ENCODE measurements around the gene CCR7.

Gene CCR7

DNA sequence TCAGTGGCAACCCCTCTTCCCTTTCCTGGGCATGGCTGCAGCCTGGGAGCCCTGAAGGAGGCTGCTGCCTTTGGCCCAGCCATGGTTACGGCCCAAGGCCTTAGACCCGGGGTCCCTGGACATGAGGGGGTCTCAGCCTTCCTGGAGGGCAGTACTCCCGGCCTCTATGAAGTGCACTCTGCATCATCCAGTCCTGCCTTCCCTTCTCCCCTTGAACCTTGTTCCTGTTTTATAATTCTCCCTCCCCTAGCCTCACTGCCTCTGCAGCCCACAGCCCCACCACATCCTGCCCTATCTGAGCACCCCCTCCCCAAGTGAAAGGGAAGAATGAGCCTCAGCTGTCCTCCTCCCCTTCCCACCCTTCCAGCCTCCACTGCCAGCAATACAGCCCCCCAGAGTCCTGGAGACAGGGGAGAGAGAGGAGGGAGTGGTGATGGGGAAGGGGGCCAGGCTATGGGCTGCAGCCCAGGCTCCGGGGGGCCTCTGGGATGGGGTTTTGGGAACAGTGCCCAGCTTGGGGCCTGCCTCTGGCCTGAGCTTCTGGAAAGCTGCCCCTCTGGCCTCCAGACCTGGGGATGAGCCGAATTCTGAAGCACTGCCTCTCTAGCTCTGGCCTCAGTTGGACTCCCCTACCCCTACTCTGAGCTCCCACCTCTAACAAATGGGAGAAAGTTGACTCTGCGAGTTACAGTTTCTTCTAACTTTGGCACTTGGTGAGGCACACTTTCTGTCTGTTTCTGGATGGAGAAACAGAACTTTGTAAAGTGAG is 7.6 kb downstream of the CCR7 start:
- peaks cover 59% of the 10 kb centered on the region for H3K4me1 Mint-ChIP-seq
- H3K36me3 Mint-ChIP-seq (ENCODE audit: insufficient read depth) = peaks cover 72% of the 10 kb centered on the region
- no peaks in the 10 kb centered on the region for H3K27me3 Mint-ChIP-seq
- ATAC-seq (replicated peaks; ENCODE audit: extremely low read depth, poor library complexity, severe bottlenecking) (no peak), DNase-seq (ENCODE audit: low spot score in 2 of 2) (no peak)
- no peak overlapping the region for H3K4me3 Mint-ChIP-seq
- no peaks in the 10 kb centered on the region for H3K9me3 Mint-ChIP-seq
- peak overlapping the region; percentile 51 for H3K27ac Mint-ChIP-seq (ENCODE audit: low read depth)

DNA sequence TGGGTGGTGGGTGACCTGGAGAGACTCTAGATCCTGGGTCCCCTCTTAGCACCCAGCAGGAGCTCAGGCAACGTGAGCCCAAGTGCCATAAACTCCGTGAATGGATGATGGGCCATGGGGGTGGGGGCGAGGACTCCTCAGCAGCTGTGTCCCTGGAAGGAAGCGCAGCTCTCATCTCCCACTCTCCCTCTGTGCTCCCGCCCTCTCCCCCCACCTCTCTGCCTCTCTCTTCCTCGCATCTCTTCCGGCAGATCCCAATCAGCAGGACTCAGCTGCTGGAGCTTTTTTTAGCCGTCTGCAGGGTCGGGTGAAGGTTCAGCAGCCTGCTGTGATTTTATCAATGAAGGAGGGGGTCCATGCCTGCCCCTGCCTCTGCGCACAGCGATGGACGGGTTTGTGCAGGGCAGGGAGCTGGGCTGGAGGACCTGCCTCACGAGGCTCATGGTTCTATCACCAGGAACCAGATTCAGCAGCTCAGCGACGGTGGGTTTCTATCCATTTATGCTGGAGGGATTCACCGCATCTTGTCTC is 8.3 kb downstream of the CCR7 start:
- H3K4me3 Mint-ChIP-seq = no peak overlapping the region
- peaks cover 68% of the 10 kb centered on the region for H3K36me3 Mint-ChIP-seq (ENCODE audit: insufficient read depth)
- DNase-seq (ENCODE audit: low spot score in 2 of 2) = no peak
- peaks cover 59% of the 10 kb centered on the region for H3K4me1 Mint-ChIP-seq
- no peaks in the 10 kb centered on the region for H3K27me3 Mint-ChIP-seq
- ATAC-seq (replicated peaks; ENCODE audit: extremely low read depth, poor library complexity, severe bottlenecking) = no peak
- H3K27ac Mint-ChIP-seq (ENCODE audit: low read depth) = peak overlapping the region; percentile 51
- H3K9me3 Mint-ChIP-seq = no peaks in the 10 kb centered on the region

DNA sequence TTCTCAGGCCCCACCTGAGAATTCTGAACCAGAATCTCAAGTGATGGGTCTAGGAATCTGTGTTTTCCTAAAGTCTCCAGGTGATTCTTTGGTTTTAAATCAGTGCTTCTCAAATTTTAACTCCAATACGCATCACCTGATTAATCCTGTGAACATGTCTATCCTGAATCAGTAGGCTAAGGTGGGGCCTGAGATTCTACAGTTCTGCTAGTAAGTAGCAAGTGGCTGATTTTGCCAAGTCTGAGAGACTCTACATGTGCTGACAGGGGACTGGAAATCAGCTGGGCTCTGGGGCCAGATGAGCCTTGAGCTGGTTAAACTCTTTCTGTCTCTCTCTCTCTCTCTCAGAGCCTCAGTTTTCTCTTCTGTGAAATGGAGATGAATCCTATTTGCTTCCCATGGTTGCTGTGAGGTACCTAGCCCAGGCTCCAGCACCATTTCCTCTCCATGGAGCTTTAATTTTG is 9.0 kb downstream of the CCR7 start:
- Mint-ChIP-seq H3K4me1 (peaks cover 57% of the 10 kb centered on the region), H3K36me3 (ENCODE audit: insufficient read depth) (peaks cover 62% of the 10 kb centered on the region), H3K4me3 (no peak overlapping the region)

DNA sequence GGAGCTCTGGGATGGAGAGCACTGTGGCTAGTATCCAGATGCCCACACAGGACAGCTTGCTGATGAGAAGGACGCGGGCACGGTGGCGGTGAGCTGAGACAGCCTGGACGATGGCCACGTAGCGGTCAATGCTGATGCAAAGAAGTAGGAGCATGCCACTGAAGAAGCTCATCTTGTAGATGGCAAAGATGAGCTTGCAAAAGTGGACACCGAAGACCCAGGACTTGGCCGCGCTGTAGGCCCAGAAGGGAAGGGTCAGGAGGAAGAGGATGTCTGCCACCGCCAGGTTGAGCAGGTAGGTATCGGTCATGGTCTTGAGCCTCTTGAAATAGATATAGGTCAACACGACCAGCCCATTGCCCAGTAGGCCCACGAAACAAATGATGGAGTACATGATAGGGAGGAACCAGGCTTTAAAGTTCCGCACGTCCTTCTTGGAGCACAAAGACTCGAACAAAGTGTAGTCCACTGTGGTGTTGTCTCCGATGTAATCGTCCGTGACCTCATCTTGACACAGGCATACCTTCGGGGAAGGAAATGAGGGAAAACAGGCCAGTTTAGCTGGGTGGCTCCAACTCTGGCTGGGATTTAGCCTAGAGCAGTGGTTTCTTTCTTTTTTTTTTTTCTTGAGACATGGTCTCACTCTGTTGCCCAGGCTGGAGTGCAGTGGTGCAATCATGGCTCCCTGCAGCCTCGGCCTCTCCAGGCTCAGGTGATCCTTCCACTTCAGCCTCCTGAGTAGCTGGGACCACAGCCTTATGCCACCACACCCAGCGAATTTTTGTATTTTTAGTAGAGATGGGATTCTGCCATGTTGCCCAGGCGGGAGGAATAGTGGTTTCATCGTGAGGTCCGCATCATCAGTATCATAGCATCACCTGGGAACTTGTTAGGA is 9.7 kb downstream of the CCR7 start:
- Mint-ChIP-seq H3K36me3 (ENCODE audit: insufficient read depth) (peaks cover 56% of the 10 kb centered on the region), H3K4me1 (peaks cover 55% of the 10 kb centered on the region), H3K27me3 (no peaks in the 10 kb centered on the region), H3K4me3 (peak overlapping the region; percentile 71), H3K27ac (ENCODE audit: low read depth) (peak overlapping the region; percentile 86), H3K9me3 (no peaks in the 10 kb centered on the region)
- DNase-seq (ENCODE audit: low spot score in 2 of 2) (no peak), ATAC-seq (replicated peaks; ENCODE audit: extremely low read depth, poor library complexity, severe bottlenecking) (no peak)

More for the DNA sequence above, 9.0 kb downstream of the CCR7 start:
- peak overlapping the region; percentile 7 for H3K27ac Mint-ChIP-seq (ENCODE audit: low read depth)
- H3K27me3 Mint-ChIP-seq = no peaks in the 10 kb centered on the region
- no peak for ATAC-seq (replicated peaks; ENCODE audit: extremely low read depth, poor library complexity, severe bottlenecking)
- no peak for DNase-seq (ENCODE audit: low spot score in 2 of 2)
- no peaks in the 10 kb centered on the region for H3K9me3 Mint-ChIP-seq

DNA sequence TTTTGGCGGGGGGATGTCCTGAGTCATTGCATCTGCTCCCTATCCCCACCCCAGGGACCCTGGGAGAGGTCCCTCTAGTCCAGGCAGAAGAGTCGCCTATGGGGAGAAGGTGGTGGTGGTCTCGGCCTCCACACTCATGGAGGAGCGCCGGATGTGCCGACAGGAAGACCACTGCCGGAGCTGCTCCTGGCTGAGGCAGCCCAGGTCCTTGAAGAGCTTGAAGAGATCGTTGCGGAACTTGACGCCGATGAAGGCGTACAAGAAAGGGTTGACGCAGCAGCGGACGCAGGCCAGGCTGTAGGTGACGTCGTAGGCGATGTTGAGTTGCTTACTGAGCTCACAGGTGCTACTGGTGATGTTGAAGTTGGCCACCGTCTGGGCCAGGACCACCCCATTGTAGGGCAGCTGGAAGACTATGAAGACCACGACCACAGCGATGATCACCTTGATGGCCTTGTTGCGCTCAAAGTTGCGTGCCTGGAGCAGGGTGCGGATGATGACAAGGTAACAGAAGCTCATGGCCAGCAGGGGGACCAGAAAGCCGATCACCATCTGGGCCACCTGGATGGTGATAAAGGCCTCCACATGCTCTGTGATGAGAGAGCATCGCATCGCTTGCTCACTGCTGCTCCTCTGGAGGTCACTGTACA is 10.5 kb downstream of the CCR7 start:
- peak overlapping the region; percentile 86 for H3K27ac Mint-ChIP-seq (ENCODE audit: low read depth)
- no peaks in the 10 kb centered on the region for H3K27me3 Mint-ChIP-seq
- H3K4me3 Mint-ChIP-seq = peak overlapping the region; percentile 71
- peaks cover 49% of the 10 kb centered on the region for H3K36me3 Mint-ChIP-seq (ENCODE audit: insufficient read depth)
- H3K9me3 Mint-ChIP-seq = no peaks in the 10 kb centered on the region
- H3K4me1 Mint-ChIP-seq = peaks cover 54% of the 10 kb centered on the region
- DNase-seq (ENCODE audit: low spot score in 2 of 2) (no peak), ATAC-seq (replicated peaks; ENCODE audit: extremely low read depth, poor library complexity, severe bottlenecking) (no peak)

DNA sequence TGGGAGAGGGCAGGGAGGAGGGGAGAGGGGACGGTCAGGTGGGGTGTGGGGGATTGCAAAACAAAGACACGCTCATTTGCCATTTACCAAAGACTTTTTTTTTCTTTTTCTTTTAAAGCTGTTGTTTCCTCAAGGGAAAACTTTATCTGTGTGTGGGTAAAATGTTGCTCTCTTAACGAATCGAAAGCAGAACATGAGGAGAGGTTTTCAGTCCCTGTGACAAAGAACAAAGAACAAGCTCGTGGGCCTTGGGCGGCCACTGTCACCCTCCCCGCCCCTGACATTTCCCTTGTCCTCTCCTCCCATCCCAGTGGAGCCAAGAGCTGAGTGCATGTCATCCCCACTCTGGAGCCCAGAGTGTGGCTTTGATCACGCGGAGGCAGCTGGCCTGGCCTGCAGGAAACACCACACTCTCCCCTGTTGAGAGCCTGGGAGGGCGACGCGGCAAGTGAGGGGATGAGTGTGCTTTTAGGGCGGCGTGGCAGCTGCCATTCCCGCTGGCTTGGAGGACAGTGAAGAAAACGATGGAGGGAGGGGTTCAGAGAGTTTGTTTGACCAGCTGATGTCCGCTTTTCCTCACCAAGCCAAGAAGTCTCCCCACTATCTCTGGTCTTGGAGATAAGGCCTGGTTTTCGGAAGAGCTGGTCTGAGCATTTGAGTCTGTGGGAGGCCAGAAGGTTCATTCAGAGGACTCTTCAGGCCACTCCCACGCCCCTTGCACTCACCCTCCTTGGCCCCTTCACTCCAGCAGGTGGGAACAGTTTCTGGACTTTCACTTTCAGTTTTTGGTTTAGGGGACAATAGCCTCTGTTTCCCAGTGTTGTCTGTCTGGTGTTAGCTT is 11.4 kb downstream of the CCR7 start:
- Mint-ChIP-seq H3K4me3 (peak overlapping the region; percentile 71), H3K27me3 (no peaks in the 10 kb centered on the region), H3K27ac (ENCODE audit: low read depth) (peak overlapping the region; percentile 82), H3K9me3 (no peaks in the 10 kb centered on the region), H3K4me1 (peaks cover 58% of the 10 kb centered on the region), H3K36me3 (ENCODE audit: insufficient read depth) (peaks cover 42% of the 10 kb centered on the region)
- DNase-seq (ENCODE audit: low spot score in 2 of 2) = no peak
- ATAC-seq (replicated peaks; ENCODE audit: extremely low read depth, poor library complexity, severe bottlenecking) = no peak

DNA sequence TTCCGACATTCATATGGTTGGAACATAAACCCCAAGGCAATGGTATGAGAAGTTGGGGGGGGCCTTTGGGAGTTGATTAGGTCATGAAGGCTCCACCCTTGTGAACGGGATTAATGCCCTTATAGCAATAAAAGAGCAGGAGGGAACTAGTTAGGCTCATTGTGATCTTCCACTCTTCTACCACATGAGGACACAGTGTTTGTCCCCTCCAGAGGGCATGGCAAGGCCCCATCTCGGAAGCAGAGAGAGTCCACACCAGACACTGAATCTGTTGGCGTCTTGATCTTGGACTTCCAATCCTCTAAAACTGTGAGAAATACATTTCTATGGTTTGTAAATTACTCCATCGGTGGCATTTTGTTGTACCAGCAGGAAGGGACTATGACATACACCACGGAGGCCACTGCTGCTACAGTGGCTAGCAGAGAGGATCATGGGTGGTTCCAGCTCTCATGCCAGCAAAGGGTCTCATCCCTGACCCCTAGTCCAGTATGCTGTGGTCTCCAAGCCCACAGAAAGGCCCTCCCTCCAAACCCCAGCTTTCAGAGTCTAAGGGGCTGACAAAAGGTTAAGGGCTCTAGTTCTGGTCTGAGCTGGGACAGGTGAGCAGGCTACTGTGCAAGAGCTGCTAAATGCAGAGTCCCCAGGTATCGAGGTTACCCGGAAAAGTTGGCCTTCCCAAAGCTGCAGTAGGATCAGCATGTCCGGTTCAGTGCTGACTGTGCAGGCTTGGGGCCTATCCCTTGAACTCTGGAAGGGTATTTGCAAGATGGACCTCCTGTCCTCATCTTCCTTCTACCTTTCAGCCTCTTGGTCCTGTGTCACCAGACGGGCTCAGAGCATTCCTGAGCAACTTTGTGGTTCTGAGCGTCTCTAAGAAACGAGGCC is 12.2 kb downstream of the CCR7 start:
- DNase-seq (ENCODE audit: low spot score in 2 of 2) (no peak), ATAC-seq (replicated peaks; ENCODE audit: extremely low read depth, poor library complexity, severe bottlenecking) (no peak)
- peak overlapping the region; percentile 82 for H3K27ac Mint-ChIP-seq (ENCODE audit: low read depth)
- H3K36me3 Mint-ChIP-seq (ENCODE audit: insufficient read depth) = peaks cover 39% of the 10 kb centered on the region
- H3K4me1 Mint-ChIP-seq = peaks cover 67% of the 10 kb centered on the region
- no peaks in the 10 kb centered on the region for H3K27me3 Mint-ChIP-seq
- H3K9me3 Mint-ChIP-seq = no peaks in the 10 kb centered on the region
- peak overlapping the region; percentile 71 for H3K4me3 Mint-ChIP-seq

DNA sequence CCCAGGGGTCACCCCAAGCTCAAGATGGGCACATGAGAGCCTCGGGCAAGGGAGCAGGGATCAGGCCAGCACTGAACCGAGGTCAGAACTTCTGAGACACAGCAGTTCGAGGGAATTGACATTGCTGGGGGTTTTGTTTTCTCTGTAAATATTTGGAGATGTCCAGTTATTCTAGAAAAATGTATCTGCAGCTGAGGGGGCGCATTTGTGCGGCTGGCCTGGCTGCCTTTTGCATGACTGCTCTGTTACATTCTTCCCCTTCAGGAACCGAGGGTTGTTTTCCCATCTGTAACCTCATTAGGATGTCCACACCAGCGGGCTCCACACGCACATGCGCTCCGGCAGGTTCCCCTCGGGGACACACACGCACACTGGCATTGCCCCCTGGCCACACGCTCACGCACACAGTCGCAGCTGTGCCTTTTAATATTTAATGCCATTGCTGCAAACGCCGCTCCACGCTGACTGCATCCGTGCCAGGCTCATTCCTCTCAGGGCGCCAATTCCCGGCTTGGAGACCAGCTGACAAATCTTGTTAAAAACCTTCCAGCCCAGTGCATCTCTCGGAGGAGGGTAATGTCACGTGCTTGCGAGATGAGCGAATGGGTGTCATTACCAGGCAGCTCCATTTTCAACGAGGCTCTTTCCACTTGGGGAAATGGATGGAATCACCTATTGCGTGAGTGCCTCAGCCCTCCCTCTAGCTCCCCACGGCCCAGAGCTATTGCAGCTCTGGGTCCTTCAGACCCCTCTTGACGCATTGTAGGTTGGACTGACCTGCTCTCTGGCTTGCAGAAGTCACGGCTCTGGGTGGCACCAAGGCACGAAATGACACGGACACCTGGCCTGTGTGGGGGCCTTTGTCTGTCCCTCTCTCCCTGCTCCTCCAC is 13.1 kb downstream of the CCR7 start:
- Mint-ChIP-seq H3K4me3 (peak overlapping the region; percentile 11), H3K27me3 (no peaks in the 10 kb centered on the region), H3K9me3 (no peaks in the 10 kb centered on the region), H3K27ac (ENCODE audit: low read depth) (peak overlapping the region; percentile 35), H3K36me3 (ENCODE audit: insufficient read depth) (peaks cover 36% of the 10 kb centered on the region), H3K4me1 (peaks cover 76% of the 10 kb centered on the region)
- ATAC-seq (replicated peaks; ENCODE audit: extremely low read depth, poor library complexity, severe bottlenecking) (no peak), DNase-seq (ENCODE audit: low spot score in 2 of 2) (no peak)

DNA sequence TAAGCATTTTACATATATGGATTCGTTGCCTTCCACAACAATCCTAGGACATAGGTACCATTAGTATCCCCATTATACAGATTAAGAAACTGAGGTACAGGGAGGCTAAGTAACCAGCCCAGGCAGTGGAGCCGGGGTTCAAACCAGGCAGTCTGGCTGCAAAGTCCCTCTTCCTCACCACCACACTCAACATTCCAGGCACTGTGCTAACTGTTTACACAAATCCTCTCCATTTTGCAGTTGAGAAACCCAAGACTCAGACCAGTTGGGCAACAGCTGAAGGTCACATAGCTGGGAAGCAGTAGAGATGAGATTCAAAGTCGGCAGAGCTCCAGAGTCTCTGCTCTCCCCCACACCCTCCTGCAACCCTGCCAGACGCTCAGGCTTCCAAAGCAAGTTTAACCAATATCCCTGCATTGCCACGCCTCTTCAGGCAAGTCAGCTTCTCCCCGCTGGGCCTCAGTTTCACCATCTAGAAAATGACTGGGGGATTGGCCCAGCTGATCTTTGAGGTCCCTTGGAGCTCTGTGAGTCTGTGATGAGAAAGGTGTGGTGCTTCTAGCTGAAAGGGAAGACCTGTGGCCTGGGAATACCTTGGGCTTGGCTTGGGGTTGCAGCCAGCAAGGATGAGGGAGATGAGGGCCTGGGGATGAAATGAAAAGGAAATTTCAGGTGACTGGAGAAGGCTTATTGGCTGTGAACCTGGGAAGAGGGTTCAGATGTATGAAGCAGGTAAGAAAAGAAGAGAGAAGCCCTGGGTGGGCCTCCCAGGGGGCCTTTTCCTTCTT is 14.0 kb downstream of the CCR7 start:
- Mint-ChIP-seq H3K36me3 (ENCODE audit: insufficient read depth) (peaks cover 33% of the 10 kb centered on the region), H3K27me3 (no peaks in the 10 kb centered on the region), H3K9me3 (no peaks in the 10 kb centered on the region), H3K27ac (ENCODE audit: low read depth) (no peak overlapping the region), H3K4me1 (peaks cover 84% of the 10 kb centered on the region), H3K4me3 (peak overlapping the region; percentile 11)
- ATAC-seq (replicated peaks; ENCODE audit: extremely low read depth, poor library complexity, severe bottlenecking) (no peak), DNase-seq (ENCODE audit: low spot score in 2 of 2) (no peak)

DNA sequence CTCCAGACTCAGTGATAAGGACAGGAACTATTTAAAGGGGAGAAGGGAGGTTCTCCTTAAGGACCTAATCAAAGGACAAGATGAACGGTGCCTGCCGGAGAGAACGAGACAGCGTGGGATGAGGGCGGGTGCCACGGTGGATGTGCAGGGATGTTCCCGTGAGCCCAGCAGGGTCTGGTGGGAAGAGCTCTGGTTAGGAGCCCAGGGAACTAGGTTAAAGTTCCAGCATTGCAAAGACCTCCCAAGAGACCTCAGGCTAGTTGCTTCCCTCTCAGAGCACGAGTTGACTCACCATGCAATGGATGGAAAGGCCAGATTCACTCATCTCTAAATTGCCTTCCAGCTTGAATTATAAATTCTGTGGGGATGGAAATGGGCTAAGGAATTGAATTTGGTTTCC is 14.7 kb downstream of the CCR7 start:
- Mint-ChIP-seq H3K27ac (ENCODE audit: low read depth) (no peak overlapping the region), H3K4me1 (peaks cover 89% of the 10 kb centered on the region), H3K36me3 (ENCODE audit: insufficient read depth) (peaks cover 29% of the 10 kb centered on the region), H3K9me3 (no peaks in the 10 kb centered on the region), H3K27me3 (no peaks in the 10 kb centered on the region), H3K4me3 (no peak overlapping the region)
- ATAC-seq (replicated peaks; ENCODE audit: extremely low read depth, poor library complexity, severe bottlenecking) (no peak), DNase-seq (ENCODE audit: low spot score in 2 of 2) (no peak)

All from central memory CD8-positive, alpha-beta T cell (primary cell).